NCI-H526 treated with DMSO at 0.1 percent for 48 hours (cell line): ENCODE measurements around the gene ANO1.
A peak's percentile ranks its signal among the peaks of the same experiment; 100 is the strongest.
"Not testable (repeated sequence)": the region's sequence is repeated elsewhere in the genome, so short reads cannot be mapped to it uniquely, and the experiment has no call there.

Experiments
- DNase-seq: peaks from one replicate; lab custom pipeline; 2025; lab: John Stamatoyannopoulos, UW

The ANO1 gene

GRCh38 chr11:70212227-70212811 is 134.2 kb downstream of the ANO1 start:
- no peak for DNase-seq

GRCh38 chr11:70217388-70217787 is 139.3 kb downstream of the ANO1 start:
- DNase-seq, result not testable (repeated sequence)

- DNase-seq, result not testable (repeated sequence)
These were observed 140.0 kb downstream of the ANO1 start for GRCh38 chr11:70218076-70218475.

- DNase-seq, result no peak
These were observed 142.0 kb downstream of the ANO1 start for GRCh38 chr11:70220136-70220535.

- DNase-seq, result no peak
These were observed 142.8 kb downstream of the ANO1 start for GRCh38 chr11:70220920-70221319.

- DNase-seq, result peak; percentile 51
These were observed 147.6 kb downstream of the ANO1 start for GRCh38 chr11:70225681-70226177.

GRCh38 chr11:70226183-70226582 is 148.1 kb downstream of the ANO1 start:
- no peak for DNase-seq

GRCh38 chr11:70226967-70227366 is 148.8 kb downstream of the ANO1 start:
- DNase-seq, result no peak

- no peak for DNase-seq
These were observed 151.6 kb downstream of the ANO1 start for GRCh38 chr11:70229737-70230136.

GRCh38 chr11:70230151-70230839 is 152.2 kb downstream of the ANO1 start:
- no peak for DNase-seq

GRCh38 chr11:70230840-70231710 is 153.0 kb downstream of the ANO1 start:
- DNase-seq, result no peak

- DNase-seq, result no peak
These were observed 154.9 kb downstream of the ANO1 start for GRCh38 chr11:70233034-70233433.

GRCh38 chr11:70233511-70233934 is 155.4 kb downstream of the ANO1 start:
- DNase-seq, result no peak

- DNase-seq, result no peak
These were observed 155.8 kb downstream of the ANO1 start for GRCh38 chr11:70233962-70234361.
